Mammary epithelial cell (primary cell): Measurements from ENCODE around the gene PTTG1IP.

ENCODE experiments used
- EZH2 ChIP-seq: IDR thresholded peaks from 2 replicates; pipeline ENCODE4 v1.6.1; 2012; ENCODE audit warnings: low read length, inconsistent platforms, borderline replicate concordance
- TF ChIP-seq, protein P1 (sequence below), 2 donors: IDR thresholded peaks in 1 of 2; conservative IDR thresholded peaks in 1 of 2; 2 replicates each; pipeline ENCODE4 v1.5.1; 2011 to 2012; ENCODE audit warnings: inconsistent platforms in 2 of 2, low read length in 2 of 2, mild to moderate bottlenecking in 2 of 2, control low read depth in 1 of 2, low read depth in 1 of 2; ENCODE audit not compliant: insufficient read depth in 1 of 2; ENCODE audit errors: extremely low read depth in 1 of 2

DNA sequence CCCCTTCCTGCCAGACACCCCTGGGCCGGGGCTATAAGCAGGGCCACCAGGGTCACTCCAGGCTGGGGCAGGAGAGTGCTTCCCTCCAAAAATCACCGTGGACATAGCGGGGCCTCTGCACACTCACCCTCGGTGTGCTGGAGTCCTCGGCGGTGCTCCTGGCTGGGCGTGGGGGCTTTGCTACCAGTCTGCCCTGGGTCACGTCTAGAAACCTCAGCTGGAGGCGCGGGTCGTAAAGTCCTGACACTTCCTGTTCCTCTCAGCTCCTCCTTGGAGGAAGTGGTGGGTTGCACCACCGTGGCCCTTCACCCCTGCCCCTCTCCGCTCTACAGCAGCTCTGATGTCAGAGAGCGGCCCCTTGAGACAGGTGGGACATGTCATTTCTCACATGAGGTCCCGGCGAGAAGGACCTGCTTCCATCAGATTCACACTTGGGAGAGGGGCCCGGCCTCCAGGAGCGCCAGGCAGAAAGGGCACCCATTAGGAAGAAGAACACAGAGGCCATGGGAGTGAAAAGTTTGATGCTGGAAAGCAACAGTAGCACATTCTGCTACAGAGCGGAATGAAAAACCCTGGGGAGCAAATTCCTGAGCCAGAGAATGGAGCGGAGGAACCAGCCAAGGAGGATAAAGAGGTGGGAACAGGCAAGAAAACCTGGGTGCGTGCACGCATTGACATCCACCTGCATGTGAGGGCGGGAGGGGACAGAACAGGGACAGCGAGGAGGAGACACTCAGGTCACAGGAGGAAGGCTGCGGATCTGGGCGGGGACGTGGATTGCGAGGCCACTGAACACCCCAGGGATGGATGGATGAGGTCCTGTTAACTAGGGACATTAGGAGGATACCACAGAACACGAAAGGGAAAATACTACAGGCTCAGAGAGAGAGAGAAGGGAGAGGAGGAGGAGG, 47.5 kb upstream of the PTTG1IP start, which contains the start of gene ITGB2:
- no peak for TF ChIP-seq EZH2
- TF ChIP-seq, protein P1, sequence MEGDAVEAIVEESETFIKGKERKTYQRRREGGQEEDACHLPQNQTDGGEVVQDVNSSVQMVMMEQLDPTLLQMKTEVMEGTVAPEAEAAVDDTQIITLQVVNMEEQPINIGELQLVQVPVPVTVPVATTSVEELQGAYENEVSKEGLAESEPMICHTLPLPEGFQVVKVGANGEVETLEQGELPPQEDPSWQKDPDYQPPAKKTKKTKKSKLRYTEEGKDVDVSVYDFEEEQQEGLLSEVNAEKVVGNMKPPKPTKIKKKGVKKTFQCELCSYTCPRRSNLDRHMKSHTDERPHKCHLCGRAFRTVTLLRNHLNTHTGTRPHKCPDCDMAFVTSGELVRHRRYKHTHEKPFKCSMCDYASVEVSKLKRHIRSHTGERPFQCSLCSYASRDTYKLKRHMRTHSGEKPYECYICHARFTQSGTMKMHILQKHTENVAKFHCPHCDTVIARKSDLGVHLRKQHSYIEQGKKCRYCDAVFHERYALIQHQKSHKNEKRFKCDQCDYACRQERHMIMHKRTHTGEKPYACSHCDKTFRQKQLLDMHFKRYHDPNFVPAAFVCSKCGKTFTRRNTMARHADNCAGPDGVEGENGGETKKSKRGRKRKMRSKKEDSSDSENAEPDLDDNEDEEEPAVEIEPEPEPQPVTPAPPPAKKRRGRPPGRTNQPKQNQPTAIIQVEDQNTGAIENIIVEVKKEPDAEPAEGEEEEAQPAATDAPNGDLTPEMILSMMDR (conservative IDR thresholded peaks at IDR 0.05 in 1 of 2, IDR thresholded peaks at IDR 0.05 in 1 of 2; ENCODE audit: extremely low read depth in 1 of 2, insufficient read depth in 1 of 2, low read depth in 1 of 2, low read length in 2 of 2) = no peak
